GM23338 (cell line): ENCODE measurements around the gene MT1A.

Experiments
- CREB1 ChIP-seq: fragments of 250-450 bp; sonication (Bioruptor Pico); IDR thresholded peaks from 2 replicates; pipeline ENCODE4 v1.5.0; 2020; ENCODE audit warnings: low read depth, mild to moderate bottlenecking, moderate library complexity
- EZH2 ChIP-seq: fragments of 200-600 bp; sonication (generic); IDR thresholded peaks from one replicate; pipeline ENCODE4 v1.8.0; 2017; ENCODE audit warnings: antibody characterized with exemption, mild to moderate bottlenecking, low read depth; ENCODE audit not compliant: unreplicated experiment
- JUNB ChIP-seq: IDR thresholded peaks from one replicate; pipeline ENCODE4 v1.6.1; 2016; ENCODE audit warnings: antibody characterized with exemption; ENCODE audit not compliant: unreplicated experiment
- TF ChIP-seq, protein P1 (sequence below), 2 experiments: fragments of 200-600 bp in 1 of 2; sonication (generic) in 1 of 2; conservative IDR thresholded peaks; 2 replicates each; pipeline versions ENCODE4 v1.5.1 to v1.6.1; 2016 to 2017; ENCODE audit warnings: antibody characterized with exemption in 2 of 2, low read depth in 2 of 2, mild to moderate bottlenecking in 2 of 2, moderate library complexity in 1 of 2

DNA sequence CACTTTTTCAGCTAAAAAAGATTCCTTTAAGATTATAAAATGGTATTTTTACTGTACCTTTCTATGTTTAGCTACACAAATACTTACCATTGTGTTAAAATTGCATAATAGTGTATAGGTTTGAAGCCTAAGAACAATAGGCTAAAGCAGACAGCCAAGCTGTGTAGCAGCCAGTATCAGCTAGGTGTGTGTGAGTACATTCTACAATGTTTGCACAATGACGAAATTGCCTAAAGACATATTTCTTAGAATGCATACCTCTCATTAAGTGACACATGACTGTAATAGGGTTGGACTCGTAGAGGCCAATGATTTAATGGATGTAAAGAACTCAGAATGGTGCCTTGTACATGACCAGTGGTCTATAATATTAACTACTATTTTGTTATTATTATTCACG, 11.4 kb downstream of the MT1A start:
- TF ChIP-seq, protein P1, sequence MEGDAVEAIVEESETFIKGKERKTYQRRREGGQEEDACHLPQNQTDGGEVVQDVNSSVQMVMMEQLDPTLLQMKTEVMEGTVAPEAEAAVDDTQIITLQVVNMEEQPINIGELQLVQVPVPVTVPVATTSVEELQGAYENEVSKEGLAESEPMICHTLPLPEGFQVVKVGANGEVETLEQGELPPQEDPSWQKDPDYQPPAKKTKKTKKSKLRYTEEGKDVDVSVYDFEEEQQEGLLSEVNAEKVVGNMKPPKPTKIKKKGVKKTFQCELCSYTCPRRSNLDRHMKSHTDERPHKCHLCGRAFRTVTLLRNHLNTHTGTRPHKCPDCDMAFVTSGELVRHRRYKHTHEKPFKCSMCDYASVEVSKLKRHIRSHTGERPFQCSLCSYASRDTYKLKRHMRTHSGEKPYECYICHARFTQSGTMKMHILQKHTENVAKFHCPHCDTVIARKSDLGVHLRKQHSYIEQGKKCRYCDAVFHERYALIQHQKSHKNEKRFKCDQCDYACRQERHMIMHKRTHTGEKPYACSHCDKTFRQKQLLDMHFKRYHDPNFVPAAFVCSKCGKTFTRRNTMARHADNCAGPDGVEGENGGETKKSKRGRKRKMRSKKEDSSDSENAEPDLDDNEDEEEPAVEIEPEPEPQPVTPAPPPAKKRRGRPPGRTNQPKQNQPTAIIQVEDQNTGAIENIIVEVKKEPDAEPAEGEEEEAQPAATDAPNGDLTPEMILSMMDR (conservative IDR thresholded peaks at IDR 0.05; ENCODE audit: low read depth in 2 of 2) = no peak
- TF ChIP-seq EZH2 (no peak), CREB1 (CRISPR knock-in tag) (no peak), JUNB (no peak)
